Mammary epithelial cell (primary cell): ENCODE measurements around the gene PHF2.

ENCODE experiments used
- EZH2 ChIP-seq: IDR thresholded peaks from 2 replicates; pipeline ENCODE4 v1.6.1; 2012; ENCODE audit warnings: low read length, inconsistent platforms, borderline replicate concordance
- TF ChIP-seq, protein P1 (sequence below), 2 donors: IDR thresholded peaks in 1 of 2; conservative IDR thresholded peaks in 1 of 2; 2 replicates each; pipeline ENCODE4 v1.5.1; 2011 to 2012; ENCODE audit warnings: inconsistent platforms in 2 of 2, low read length in 2 of 2, mild to moderate bottlenecking in 2 of 2, control low read depth in 1 of 2, low read depth in 1 of 2; ENCODE audit not compliant: insufficient read depth in 1 of 2; ENCODE audit errors: extremely low read depth in 1 of 2

DNA sequence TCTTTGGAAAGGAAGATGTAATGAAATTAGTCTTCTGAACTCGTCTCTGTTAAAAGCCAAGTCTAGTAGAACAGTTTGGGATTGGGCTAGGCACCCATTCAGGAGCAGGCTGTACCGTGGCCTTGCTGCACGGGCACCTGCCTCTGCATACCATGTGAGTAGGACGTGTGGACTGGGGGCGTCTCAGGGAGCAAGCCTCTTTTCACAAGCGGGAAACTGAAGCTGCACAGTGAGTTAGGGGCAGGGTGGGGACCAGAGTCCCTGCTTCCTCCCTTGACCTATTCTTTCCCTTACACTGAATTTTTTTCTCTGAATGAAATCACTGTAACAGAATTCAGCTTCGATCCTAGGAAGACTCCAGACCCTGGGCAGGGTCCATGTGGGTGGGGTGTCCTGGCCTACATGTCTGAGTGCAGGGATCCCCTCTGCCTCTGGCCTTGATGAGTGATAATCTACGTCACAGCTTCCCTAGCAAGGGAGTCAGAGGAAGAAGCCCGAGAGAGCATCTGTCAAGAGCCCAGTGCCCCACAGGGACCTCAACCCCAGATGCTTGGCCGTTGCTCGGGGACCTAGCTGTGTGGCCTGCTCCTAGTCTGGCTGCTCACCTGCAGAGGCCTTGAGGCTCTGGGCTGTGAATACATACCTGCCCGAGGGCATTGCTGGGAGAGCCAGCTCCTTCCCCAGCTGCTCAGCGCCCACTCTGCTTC is 15.1 kb downstream of the PHF2 start:
- TF ChIP-seq, protein P1, sequence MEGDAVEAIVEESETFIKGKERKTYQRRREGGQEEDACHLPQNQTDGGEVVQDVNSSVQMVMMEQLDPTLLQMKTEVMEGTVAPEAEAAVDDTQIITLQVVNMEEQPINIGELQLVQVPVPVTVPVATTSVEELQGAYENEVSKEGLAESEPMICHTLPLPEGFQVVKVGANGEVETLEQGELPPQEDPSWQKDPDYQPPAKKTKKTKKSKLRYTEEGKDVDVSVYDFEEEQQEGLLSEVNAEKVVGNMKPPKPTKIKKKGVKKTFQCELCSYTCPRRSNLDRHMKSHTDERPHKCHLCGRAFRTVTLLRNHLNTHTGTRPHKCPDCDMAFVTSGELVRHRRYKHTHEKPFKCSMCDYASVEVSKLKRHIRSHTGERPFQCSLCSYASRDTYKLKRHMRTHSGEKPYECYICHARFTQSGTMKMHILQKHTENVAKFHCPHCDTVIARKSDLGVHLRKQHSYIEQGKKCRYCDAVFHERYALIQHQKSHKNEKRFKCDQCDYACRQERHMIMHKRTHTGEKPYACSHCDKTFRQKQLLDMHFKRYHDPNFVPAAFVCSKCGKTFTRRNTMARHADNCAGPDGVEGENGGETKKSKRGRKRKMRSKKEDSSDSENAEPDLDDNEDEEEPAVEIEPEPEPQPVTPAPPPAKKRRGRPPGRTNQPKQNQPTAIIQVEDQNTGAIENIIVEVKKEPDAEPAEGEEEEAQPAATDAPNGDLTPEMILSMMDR (conservative IDR thresholded peaks at IDR 0.05 in 1 of 2, IDR thresholded peaks at IDR 0.05 in 1 of 2; ENCODE audit: extremely low read depth in 1 of 2, insufficient read depth in 1 of 2, low read depth in 1 of 2, low read length in 2 of 2) = no peak
- no peak for TF ChIP-seq EZH2
